RPMI8226 (cell line): ENCODE measurements around the gene HSP90AA1.
"Not testable (repeated sequence)": the region's sequence is repeated elsewhere in the genome, so short reads cannot be mapped to it uniquely, and the experiment has no call there.

Experiments used
- DNase-seq: peaks from one replicate; pipeline ENCODE4 v3.0.0-alpha.2; 2015

Gene HSP90AA1

DNA sequence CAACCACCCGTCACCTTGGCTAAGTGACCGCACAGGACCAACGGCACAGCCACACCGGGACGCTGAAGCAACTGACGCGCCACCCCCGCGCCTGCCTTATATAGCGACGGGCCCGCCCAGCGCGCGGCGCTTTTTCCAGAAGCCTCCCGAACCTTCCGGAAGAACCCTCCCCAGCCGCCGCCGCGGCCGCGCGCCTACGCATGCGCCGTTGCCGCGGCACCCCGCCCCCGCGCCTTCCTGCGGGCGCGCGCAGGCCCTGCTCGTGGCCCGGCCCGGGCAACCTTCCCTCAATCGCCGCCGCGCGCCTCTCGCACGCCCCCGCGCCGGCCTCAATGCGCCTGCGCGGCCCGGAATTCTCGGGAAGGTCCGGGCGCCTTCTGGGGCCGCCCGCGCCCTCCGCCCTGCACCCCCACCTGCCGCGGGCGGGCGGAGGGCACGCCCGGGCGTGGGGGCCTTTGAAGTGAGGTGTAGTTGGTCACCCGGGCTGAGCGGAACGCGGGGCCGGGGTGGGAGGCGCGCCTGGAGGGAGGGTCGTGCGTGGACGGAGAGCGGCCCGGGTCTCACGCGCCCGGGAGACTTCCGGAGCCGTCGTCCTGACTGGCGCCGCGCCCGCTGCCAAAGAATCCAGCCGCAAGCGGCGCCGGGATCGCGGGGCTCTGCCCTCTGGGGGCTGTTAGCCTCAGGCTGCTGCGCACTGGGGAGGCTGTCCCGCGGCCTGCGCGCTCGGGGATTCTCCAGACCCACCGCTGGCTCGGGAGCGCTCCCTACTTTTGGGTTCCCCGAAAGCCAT lies at the start of gene HSP90AA1:
Gene HSP90AA1 (minus strand): TSS at position 73 of the 790 bp plus-strand sequence. CDS start 666 bp downstream, outside the sequence.
- peak; percentile 91 for DNase-seq

DNA sequence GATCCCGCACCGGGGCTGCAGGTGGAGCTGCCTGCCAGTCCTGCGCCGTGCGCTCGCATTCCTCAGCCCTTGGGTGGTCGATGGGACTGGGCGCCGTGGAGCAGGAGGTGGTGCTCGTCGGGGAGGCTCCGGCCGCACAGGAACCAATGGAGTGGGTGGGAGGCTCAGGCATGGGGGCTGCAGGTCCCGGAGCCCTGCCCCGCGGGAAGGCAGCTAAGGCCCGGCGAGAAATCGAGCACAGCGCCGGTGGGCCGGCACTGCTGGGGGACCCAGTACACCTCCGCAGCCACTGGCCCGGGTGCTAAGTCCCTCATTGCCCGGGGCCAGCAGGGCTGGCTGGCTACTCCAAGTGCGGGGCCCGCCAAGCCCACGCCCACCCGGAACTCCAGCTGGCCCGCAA lies 48.6 kb upstream of the HSP90AA1 start:
- not testable (repeated sequence) for DNase-seq

DNA sequence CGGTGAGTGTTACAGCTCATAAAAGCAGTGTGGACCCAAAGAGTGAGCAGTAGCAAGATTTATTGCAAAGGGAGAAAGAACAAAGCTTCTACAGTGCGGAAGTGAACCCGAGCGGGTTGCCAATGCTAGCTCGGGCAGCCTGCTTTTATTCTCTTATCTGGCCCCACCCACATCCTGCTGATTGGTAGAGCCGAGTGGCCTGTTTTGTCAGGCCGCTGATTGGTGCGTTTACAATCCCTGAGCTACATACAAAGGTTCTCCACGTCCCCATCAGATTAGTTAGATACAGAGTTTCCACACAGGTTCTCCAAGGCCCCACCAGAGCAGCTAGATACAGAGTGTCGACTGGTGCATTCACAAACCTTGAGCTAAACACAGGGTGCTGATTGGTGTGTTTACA lies 47.9 kb upstream of the HSP90AA1 start:
- not testable (repeated sequence) for DNase-seq

DNA sequence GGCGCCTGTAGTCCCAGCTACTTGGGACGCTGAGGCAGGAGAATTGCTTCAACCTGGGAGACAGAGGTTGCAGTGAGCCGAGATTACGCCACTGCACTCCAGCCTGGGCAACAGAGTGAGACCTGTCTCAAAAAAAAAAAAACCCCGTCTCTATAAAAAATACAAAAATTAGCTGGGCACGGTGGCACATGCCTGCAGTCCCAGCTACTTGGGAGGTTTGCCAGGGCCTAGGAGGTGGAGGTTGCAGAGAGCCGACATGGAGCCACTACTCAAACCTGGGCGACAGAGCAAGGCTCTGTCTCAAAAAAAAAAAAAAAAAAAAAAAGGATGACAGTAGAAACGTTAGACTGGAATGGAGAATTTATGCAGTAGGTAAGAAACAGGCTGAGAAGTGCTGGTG lies 47.2 kb upstream of the HSP90AA1 start:
- DNase-seq = not testable (repeated sequence)

DNA sequence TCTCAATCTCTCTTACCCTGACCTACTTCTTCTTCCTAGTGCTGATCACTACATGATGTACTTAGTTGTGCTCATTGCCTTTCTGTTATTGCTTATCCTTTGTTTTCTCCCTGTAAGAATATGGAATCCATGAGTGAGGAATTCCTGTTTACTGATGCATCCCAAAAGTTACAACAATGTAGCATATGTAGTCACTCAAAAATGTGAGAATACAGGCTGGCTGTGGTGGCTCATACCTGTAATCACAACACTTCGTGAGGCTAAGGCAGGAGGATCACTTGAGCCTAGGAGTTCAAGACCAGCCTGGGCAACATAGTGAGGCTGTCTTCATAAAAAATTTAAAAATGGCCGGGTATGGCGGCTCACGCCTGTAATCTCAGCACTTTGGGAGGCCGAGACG lies 44.9 kb upstream of the HSP90AA1 start:
- no peak for DNase-seq

DNA sequence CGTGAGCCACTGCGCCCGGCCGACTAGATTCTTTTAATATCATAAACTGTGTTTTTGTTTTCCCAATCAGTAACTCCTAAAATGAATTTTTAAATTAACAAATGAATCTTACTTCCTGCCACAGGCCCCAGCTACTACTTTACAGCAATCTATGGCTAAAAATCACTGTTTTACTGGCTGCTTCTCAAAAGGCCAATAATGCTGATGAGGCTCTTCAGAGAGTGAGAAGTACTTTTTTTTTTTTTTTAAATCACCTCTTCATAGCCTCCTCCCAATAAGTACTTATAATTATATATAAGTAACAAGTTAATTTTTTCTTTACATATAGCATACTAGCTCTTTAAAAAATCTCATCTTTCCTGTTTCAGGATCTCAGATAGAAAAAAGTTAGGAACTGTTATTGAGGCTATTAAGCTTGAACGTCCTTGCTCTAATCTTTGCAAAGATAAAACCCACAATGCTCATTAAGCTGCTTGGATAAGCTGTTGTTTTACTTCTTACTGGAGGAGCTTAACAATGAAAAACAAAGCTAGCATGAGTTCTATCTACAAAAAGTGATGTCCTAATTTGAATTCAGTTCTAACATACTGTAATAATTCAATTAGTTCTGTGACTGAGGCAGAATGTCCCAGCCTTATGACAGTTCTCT lies 40.1 kb upstream of the HSP90AA1 start:
- DNase-seq = no peak

DNA sequence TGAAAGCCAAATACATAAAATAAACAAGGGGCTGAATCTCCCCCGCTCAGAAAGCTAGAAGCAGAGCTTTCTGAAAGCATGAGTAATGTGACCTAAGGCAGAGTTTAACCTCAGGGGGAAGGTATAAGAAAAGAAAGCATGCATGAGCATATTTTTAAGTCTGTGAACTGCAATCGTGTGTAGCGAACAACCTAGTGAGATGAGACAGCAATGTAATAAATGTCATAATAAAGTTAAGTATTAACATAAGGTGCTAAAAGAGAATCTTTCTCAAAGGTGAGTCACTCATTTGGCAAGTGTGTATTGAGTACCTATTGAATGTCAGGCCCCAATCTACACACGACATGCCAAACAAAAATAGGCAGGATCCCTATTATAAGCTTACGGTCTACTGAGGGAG lies 38.7 kb upstream of the HSP90AA1 start:
- no peak for DNase-seq

DNA sequence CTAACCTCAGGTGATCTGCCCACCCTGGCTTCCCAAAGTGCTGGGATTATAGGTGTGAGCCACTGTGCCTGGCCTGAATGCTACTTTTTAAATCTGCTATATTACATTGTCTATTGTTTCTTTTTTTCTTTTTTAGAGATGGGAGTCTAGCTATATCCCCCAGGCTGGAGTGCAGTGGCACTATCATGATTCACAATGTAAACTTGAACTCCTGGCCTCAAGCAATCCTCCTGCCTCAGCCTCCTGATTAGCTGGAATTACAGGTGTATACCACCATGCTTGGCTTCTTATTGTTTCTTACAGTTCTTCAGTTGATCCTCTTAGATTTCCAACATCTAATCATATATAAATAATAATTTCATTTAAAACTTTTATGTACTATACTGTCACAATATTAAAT lies 37.6 kb upstream of the HSP90AA1 start:
- DNase-seq = no peak

DNA sequence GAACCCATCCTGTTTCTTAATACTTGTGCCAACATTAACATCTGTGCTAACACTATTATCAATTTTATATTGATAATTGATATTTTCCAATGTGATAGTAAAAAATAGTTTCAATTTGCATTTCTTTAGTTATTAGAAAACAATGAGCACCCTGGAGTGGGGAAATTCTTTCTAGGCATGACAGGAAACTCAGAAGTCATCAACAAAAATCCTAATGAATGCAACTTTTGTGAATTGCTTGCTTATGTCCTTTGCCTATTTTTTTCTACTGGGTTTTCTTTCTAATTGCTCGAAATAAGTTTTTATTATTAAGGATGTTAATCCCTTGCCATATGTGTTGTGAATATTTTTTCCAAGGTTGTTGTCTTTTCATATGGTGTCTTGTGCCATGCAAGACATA lies 34.7 kb upstream of the HSP90AA1 start:
- no peak for DNase-seq

DNA sequence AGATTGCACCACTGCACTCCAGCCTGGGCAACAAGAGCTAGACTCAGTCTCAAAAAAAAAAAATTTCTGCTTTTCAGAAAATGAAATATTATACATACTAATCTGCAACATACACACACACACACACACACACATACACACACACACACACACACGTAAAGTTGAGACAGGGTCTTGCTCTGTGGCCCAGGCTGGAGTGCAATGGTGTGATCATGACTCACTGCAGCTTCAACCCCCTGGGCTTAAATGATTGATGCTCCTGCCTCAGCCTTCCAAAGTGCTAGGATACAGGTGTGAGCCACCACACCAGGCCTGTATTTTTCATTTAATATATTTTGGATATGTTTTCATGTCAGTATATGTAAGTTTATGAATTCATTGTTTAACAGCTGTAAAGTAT lies 34.0 kb upstream of the HSP90AA1 start:
- DNase-seq = no peak

DNA sequence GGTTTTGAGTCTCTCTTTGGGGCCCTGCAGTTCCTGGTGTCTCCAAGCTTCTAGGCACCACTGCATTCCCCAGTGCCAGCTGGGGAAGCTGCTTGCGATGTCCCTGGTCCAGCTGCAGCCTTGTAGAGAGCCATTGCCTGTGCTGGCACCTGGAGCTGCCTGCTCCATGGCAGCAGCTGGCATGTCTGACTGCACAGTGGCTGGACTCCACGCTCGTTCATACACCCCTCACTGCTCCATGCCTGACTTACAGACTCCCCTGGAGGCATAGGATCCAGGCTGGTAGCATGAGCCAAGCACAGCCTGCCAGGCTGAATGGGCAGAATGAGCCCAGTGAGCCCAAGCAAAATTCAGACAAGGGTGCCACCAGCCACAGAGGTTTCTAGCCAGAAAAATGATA lies 31.0 kb upstream of the HSP90AA1 start:
- no peak for DNase-seq

DNA sequence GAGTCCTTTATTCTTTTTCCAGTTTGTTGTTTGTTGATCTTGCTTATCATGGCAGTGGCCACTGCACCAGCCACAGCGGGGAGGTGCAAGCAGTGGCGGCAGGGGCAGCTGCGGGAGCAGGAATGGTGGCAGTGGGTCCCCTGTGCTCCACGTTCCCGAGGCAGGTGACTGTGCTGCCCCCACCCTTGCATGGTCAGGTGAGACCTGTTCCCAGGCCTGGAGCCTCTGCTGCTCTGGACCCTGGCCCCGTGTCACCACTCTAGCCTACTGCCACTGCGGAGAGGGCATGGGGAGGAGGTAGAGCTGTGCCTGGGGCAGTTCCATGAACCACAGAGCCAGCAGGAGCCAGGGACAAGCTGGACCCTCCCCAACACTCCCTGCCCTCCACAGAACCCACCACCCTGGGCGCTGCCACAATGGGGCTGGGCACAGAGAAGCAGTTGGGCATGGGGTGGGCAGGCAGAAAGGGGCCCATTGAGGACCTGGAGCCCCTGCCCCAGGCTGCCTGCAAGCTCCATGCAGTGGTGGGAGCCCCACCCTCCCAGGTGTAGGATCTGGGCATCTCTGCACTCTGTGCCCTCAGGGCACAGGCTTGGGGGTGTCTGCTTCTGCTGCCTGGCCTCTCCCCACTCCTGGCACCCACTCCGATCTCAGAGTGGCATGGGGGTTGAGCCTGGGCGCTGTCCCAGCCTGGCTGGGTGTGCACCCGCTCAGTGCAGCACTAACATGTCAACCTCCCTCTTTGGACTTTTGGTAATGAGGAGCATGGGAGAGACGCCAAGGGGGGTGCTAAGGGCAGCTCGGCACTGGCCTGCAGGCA lies 29.7 kb upstream of the HSP90AA1 start:
- no peak for DNase-seq

DNA sequence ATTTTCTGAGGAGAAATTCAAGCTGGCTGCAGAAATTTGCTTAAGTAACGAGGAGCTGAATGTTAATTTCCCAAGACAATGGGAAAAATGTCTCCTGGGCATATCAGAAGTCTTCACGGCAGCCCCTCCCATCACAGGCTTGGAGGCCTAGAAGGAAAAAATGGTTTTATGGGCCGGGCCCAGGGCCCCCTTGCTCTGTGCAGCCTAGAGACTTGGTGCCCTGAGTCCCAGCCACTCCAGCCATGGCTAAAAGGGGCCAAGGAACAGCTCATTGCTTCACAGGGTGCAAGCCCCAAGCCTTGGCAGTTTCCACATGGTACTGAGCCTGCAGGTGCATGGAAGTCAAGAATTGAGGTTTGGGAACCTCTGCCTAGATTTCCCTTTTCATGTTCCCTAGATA lies 24.3 kb upstream of the HSP90AA1 start:
- DNase-seq = no peak

DNA sequence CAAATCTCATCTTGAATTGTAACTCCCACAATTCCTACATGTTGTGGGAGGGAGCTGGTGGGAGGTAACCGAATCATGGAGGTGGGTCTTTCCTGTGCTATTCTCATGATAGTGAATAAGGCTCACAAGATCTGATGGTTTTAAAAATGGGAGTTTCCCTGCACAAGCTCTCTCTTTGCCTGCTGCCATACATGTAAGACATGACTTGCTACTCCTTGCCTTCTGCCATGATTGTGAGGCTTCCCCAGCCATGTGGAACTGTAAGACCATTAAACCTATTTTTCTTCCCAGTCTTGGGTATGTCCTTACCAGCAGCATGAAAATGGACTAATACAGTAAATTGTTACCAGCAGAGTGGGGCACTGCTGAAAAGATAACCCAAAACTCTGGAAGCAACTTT lies 22.5 kb upstream of the HSP90AA1 start:
- DNase-seq = not testable (repeated sequence)

DNA sequence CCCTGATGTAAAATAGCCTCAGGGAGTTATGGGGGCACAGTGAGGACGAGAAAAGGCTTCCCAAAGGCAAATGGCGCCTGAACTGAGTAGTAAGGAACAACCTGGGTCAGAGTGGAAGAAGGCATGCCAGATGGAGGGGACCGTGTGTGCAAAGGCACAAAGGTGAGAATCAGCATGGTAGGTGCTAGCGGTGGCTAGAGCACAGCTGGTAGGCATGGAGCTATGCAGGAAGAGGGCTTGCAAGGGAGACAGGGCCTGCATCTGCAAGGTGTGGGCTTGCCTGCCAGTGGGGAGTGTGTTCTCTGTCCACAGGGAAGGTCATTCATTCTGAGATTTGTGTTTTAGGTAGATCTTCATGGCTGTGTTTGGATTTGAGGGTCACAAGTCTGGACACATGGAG lies 18.5 kb upstream of the HSP90AA1 start:
- no peak for DNase-seq

DNA sequence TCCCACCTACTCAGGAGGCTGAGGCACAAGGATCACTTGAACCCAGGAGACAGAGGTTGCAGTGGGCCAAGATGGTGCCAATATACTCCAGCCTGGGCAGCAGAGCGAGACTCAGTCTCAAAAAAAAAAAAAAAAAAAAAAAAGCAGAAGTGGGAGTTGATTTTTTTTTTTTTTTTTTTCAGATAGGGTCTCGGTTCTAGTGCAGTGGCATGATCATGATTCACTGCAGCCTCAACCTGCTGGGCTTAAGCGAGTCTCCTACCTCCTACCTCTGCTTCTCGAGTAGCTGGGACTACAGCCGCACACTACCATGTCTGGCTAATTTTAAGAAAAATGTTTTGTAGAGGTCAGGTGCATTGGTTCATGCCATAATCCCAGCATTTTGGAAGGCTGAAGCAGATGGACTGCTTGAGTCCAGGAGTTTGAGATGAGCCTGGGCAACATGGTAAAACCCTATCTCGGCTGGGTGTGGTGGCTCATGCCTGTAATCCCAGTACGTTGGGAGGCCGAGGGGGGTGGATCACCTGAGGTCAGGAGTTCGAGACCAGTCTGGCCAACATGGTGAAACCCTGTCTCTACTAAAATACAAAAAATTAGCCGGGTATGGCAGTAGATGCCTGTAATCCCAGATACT lies 16.3 kb upstream of the HSP90AA1 start:
- peak; percentile 29 for DNase-seq

DNA sequence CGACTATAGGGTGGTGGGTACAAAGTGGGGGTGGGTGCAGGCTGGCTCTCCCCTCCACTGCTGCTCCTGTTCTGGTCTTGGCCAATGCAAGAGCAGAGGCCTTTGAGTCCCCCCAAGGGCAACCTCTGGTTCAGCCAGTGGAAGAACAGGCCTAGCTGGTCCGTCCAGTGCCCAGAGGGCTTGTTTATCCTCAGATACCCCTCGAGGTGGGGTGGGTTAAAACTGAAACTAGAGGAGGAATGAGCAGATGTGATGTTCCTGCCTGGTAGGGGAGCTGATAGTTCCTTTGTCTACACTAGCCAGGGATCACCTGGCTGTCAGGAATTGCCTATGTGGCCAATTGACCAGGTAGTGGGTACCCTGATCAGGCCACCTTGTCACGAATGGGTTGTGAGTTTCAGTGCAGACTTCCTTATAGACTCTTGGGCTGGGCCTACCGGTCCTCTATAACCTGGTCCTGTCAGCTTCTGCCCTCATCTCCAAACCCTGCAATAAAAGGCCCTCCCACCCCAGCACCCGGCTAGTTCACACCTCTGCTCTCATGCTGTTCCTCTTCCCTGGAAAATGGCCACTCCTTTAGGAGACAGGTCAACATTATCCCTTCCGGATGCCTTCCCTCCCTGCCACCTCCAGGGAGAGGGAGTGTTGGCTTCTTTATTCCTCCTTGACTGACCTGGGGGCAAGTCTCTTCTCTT lies 10.7 kb upstream of the HSP90AA1 start:
- no peak for DNase-seq

DNA sequence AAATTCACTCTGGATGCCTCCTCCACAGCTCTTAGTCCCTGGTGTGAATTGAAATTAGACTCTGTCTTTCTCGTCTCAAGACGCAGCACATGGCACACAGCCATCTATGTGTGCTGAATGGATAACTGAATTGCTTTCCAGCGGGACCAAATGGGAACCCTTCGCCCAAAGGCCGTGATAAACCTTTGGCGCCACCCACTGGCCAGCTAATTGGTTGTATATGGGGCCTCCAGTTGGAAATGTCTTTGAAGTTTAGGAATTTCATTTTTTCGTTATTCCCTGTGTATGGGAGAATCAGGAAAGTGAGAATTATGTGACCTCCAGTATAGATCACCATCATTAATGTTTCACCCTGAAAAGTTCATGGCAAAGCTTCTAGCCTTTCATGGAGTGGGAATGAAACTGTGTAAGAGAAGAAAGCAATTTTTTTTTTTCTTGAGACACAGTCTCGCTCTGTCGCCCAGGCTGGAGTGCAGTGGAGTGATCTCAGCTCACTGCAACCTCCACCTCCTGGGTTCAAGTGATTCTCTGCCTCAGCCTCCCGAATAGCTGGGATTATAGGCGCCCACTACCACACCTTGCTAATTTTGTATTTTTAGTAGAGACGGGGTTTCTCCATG lies 9.8 kb upstream of the HSP90AA1 start:
- peak; percentile 60 for DNase-seq

DNA sequence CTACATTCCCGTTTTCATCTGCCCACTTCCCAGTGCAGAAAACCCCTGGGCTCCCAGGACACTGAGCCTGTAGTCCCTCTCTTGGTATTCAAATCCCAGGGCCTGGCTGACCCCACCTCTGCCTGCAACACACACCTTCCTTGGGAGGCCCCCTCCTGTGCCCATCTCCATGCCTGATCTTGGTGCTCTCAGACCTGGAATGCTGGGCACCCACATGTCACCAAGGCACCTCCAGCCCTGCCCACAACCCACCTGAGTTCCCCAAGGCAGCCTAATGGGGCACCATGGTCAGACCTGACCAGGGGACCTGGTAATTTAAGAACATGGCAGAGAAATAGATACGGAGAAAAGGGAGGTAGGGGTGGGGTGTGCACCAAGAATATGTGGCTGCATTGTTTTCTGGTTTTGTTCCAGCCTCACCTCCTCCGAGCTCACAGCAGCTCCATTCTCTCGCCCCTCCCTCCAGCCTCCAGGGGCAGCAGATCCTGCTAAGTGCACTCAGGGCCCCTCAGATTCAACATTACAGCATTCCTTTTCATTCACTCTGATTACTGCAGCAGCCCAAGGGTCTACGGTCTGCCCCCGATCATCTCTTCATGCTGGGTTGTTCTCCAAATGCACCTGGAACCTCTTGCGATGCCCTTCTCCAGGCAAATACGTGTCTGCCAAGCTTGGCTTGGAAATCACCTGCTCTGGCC lies 9.2 kb upstream of the HSP90AA1 start:
- DNase-seq = no peak

DNA sequence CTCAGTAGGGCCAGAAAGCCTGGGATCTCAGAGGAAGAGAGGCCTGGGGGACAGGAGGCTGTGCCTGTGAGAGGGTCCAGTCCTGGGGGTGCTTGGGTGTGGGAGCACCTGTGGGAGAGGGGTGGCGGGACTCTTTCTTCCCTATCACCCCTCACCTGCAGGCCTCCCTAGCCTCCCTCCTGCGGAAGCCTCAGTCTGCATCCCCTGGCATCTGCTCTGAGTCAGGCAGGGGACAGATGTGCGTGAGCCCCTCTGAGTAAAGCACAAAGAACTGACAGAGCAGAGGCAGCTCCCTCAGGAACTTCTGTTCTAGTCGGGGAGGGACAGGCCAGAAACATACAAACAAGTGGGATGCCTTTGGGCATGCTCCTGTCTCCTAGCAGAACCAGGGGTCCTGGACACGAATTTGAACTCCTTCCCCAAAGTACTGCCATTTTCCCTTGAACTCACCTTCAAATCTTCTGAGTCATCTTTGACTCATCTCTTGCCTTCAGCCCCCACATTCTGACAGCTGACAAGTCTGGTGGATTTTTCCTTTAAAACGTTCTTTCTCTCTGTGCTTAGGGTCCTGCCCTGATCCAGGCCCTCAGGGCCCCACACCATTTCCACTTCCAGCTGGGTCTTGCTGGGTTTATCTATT lies 8.5 kb upstream of the HSP90AA1 start:
- DNase-seq = no peak

DNA sequence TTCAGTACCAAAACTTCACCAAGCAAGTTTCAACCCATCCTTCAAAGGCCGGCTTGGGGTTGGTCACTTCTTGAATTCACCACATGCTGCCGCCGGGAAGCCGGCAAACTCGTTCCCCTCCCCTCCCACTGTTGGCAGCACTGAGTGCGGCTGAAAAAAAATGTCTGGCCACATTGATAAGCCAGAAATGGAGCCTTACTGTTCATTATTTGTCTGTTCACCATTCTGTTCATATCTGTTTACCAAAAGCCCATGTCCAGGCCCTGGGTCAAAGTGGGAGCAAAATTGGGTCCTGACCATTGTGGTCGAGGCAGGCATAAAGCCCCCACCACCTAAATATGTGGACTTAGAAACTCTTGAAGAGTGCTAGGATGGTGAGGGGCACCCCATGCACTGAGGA lies 7.3 kb upstream of the HSP90AA1 start:
- no peak for DNase-seq
